HepG2 (cell line): ENCODE results near the gene CBX7. TPM values are rescaled to one million over a fixed set of nuclear protein-coding genes. Genes with fewer than 3 reads are reported as not detected.
A peak's percentile ranks its signal among the peaks of the same experiment; 100 is the strongest.

Experiments used
- ATAC-seq: fragments of 200-7000 bp; cut with Tn5 transposase; 3 replicates; pipeline ENCODE4 v1.9.1; 2020; ENCODE audit warnings: mild to moderate bottlenecking, moderate library complexity
- BruUV-seq: library from RNA; stranded (reverse); fragments of 400-500 nt; replicated peaks from 2 replicates; lab custom pipeline; 2021; lab: Mats Ljungman, UMichigan
- CTCF ChIA-PET: fragments of 300-600 bp; formaldehyde crosslinking; extraction: SDS; loops from one replicate; lab custom pipeline; 2021; ENCODE audit warnings: low total read pairs, inconsistent platforms, low intra/inter-chr PET ratio; lab: Yijun Ruan, JAX
- POLR2A ChIA-PET: fragments of 350-600 bp; sonication (Branson Sonifier 250); formaldehyde crosslinking; loops from one replicate; lab custom pipeline; 2020; ENCODE audit warnings: antibody characterized with exemption, inconsistent platforms; lab: Yijun Ruan, JAX
- DNase-seq: peaks from one replicate; pipeline ENCODE4 v3.0.0-alpha.2; 2015; ENCODE audit warnings: low spot score
- FAIRE-seq: peaks from 3 replicates; lab custom pipeline; 2011; peaks lifted over from hg19 to GRCh38; lab: Jason Lieb, UNC
- H2AFZ ChIP-seq: one replicate; pipeline ENCODE4 v1.6.1; 2011; ENCODE audit warnings: low read length, inconsistent platforms
- H3K27ac ChIP-seq: fragments of 300-600 bp; 3 replicates; pipeline ENCODE4 v1.8.0; 2011; ENCODE audit warnings: mixed run types, mild to moderate bottlenecking, mixed read lengths, low read length, inconsistent platforms; ENCODE audit not compliant: insufficient read depth; ENCODE audit errors: extremely low read length
- H3K27me3 ChIP-seq, 2 experiments: fragments of 200-600 bp in 1 of 2; 2 replicates in 1 of 2; 3 replicates in 1 of 2; pipeline versions ENCODE4 v1.6.0 to v1.8.0; 2011; ENCODE audit warnings: low read length in 2 of 2, mild to moderate bottlenecking in 2 of 2, moderate library complexity in 2 of 2, inconsistent platforms in 1 of 2; ENCODE audit not compliant: insufficient read depth in 2 of 2, control insufficient read depth in 1 of 2
- H3K36me3 ChIP-seq, 2 experiments: fragments of 200-600 bp in 1 of 2; replicated peaks in 1 of 2; 2 replicates in 1 of 2; 3 replicates in 1 of 2; pipeline versions ENCODE4 v1.5.1 to v1.8.0; 2011; ENCODE audit warnings: low read length in 2 of 2, inconsistent platforms in 1 of 2; ENCODE audit not compliant: insufficient read depth in 2 of 2, control insufficient read depth in 1 of 2
- H3K4me1 ChIP-seq: 2 replicates; pipeline ENCODE4 v1.5.1; 2012; ENCODE audit warnings: low read length, inconsistent platforms; ENCODE audit not compliant: insufficient read depth
- H3K4me2 ChIP-seq: 2 replicates; pipeline ENCODE4 v1.6.0; 2011; ENCODE audit warnings: low read depth, low read length, inconsistent platforms
- H3K4me3 ChIP-seq, 3 experiments: fragments of 200-600 bp in 1 of 3; sonication (generic), shearing (Covaris generic) in 1 of 3; replicated peaks in 1 of 3; 2 replicates each; pipeline ENCODE4 v1.5.1; 2011 to 2016; ENCODE audit warnings: low read length in 3 of 3, inconsistent platforms in 2 of 3, low read depth in 2 of 3, mild to moderate bottlenecking in 2 of 3, control low read depth in 1 of 3, mixed read lengths in 1 of 3; ENCODE audit not compliant: insufficient read depth in 1 of 3
- H3K79me2 ChIP-seq: one replicate; pipeline ENCODE4 v1.6.1; 2011; ENCODE audit warnings: low read length, inconsistent platforms; ENCODE audit not compliant: insufficient read depth
- H3K9ac ChIP-seq: 2 replicates; pipeline ENCODE4 v1.6.0; 2011; ENCODE audit warnings: mild to moderate bottlenecking, low read depth, low read length, inconsistent platforms; ENCODE audit not compliant: insufficient read depth
- H3K9me3 ChIP-seq: 2 replicates; pipeline ENCODE4 v1.5.1; 2012; ENCODE audit warnings: mild to moderate bottlenecking, low read length
- H4K20me1 ChIP-seq: 2 replicates; pipeline ENCODE4 v1.6.0; 2011; ENCODE audit warnings: inconsistent platforms, mild to moderate bottlenecking, low read length, moderate library complexity; ENCODE audit not compliant: insufficient read depth
- CEBPB ChIP-seq: IDR thresholded peaks from 2 replicates; pipeline ENCODE4 v1.6.1; 2011; ENCODE audit warnings: low read depth, low read length, improper control_type of control experiment, borderline replicate concordance
- CEBPG ChIP-seq: IDR thresholded peaks from 2 replicates; pipeline ENCODE4 v1.6.1; 2016
- MEIS1 ChIP-seq: sonication (generic); formaldehyde crosslinking; IDR thresholded peaks from 2 replicates; pipeline ENCODE4 v1.9.0; 2021; ENCODE audit warnings: mild to moderate bottlenecking, missing genetic modification reagents, moderate library complexity, borderline replicate concordance
- MEIS2 ChIP-seq: sonication (generic); formaldehyde crosslinking; IDR thresholded peaks from 2 replicates; pipeline ENCODE4 v1.9.0; 2021; ENCODE audit warnings: mild to moderate bottlenecking, missing genetic modification reagents
- MXI1 ChIP-seq: IDR thresholded peaks from 3 replicates; pipeline ENCODE4 v1.6.1; 2012; ENCODE audit warnings: low read depth, low read length, inconsistent platforms, borderline replicate concordance
- PAXIP1 ChIP-seq: sonication (generic); formaldehyde crosslinking; conservative IDR thresholded peaks from 2 replicates; pipeline ENCODE4 v1.4.0; 2020; ENCODE audit warnings: mild to moderate bottlenecking, missing genetic modification reagents, moderate library complexity
- POLR2AphosphoS2 ChIP-seq: IDR thresholded peaks from 2 replicates; pipeline ENCODE4 v1.6.1; 2011; ENCODE audit warnings: low read depth, low read length, improper control_type of control experiment
- SIX4 ChIP-seq: sonication (generic); formaldehyde crosslinking; IDR thresholded peaks from 2 replicates; pipeline ENCODE4 v1.4.0; 2020; ENCODE audit warnings: missing genetic modification reagents
- SOX13 ChIP-seq, 3 experiments: fragments of 450-650 bp in 1 of 3; sonication (generic) in 1 of 3; formaldehyde crosslinking in 1 of 3; IDR thresholded peaks in 2 of 3; conservative IDR thresholded peaks in 1 of 3; 2 replicates each; pipeline versions ENCODE4 v1.5.0 to v1.6.1; 2016 to 2020; ENCODE audit warnings: antibody characterized with exemption in 1 of 3, mild to moderate bottlenecking in 1 of 3, missing compliant biosample characterization in 1 of 3, missing genetic modification reagents in 1 of 3, moderate library complexity in 1 of 3
- ZFP36L1 ChIP-seq: sonication (generic); formaldehyde crosslinking; IDR thresholded peaks from 2 replicates; pipeline ENCODE4 v1.8.0; 2022; ENCODE audit warnings: mild to moderate bottlenecking, missing genetic modification reagents, moderate library complexity
- ZNF180 ChIP-seq: sonication (generic); formaldehyde crosslinking; IDR thresholded peaks from 2 replicates; pipeline ENCODE4 v1.4.0; 2020; ENCODE audit warnings: low read depth, missing genetic modification reagents, borderline replicate concordance
- ZNF33B ChIP-seq: sonication (generic); formaldehyde crosslinking; IDR thresholded peaks from 2 replicates; pipeline ENCODE4 v1.5.1; 2020; ENCODE audit warnings: mild to moderate bottlenecking, missing genetic modification reagents
- ZNF431 ChIP-seq: sonication (generic); formaldehyde crosslinking; IDR thresholded peaks from 2 replicates; pipeline ENCODE4 v1.9.0; 2022; ENCODE audit warnings: missing genetic modification reagents, low read depth, mild to moderate bottlenecking, borderline replicate concordance
- WGBS: methylation state at CpG from one replicate; pipeline ENCODE4 v1.1.6; 2017; ENCODE audit warnings: low lambda C conversion rate; 5-methylcytosine and 5-hydroxymethylcytosine counted together
- in situ Hi-C: cut with HindIII; loops from 2 replicates; pipeline ENCODE4 v1.10.0; 2017; ENCODE audit warnings: low pct_unique_long_range_greater_than_20kb; ENCODE audit not compliant: extremely low pct_ligation_motif_present
- intact Hi-C: fragments of 100-400 bp; cut with micrococcal nuclease; formaldehyde crosslinking; loops from one replicate; pipeline ENCODE4 v1.10.0; 2022; ENCODE audit not compliant: unreplicated experiment
- polyA plus RNA-seq, 8 experiments: library from polyadenylated mRNA; depleted of rRNA in 3 of 8; stranded (reverse) in 7 of 8; unstranded in 1 of 8; fragments of >200 nt; fragmentation: Illumina TruSeq in 4 of 8; extraction: Trizol in 4 of 8; gene quantifications; 2 replicates each; pipeline versions ENCODE4 v1.2.1 to v1.2.3, GENCODE V29; 2011 to 2016; ENCODE audit warnings: low read depth in 4 of 8, missing spikeins in 1 of 8, mixed read lengths in 1 of 8; ENCODE audit not compliant: insufficient read depth in 1 of 8
- total RNA-seq, 5 experiments: library from RNA; depleted of rRNA; stranded (reverse); fragments of >200 nt; fragmentation: Illumina TruSeq; extraction: Trizol; gene quantifications; 2 replicates each; pipeline ENCODE4 v1.2.3, GENCODE V29; 2016; ENCODE audit warnings: low read depth in 1 of 5

Gene CBX7
- total and polyA plus RNA-seq, 2 of the 13 experiments (the other 11 are each of a cell fraction or from before 2014, with no cell fraction given): 0.35 to 4.9 TPM

GRCh38 chr22:39114112-39114511, 38.4 kb downstream of the CBX7 start:
- Histone ChIP-seq H3K4me3 (no peak overlapping the region), H4K20me1 (no peaks in the 10 kb centered on the region), H3K4me2 (no peak overlapping the region), H3K27me3 (peaks cover 0 to 15% of the 10 kb centered on the region in 2 experiments; a peak in 2 of 5 replicates), H3K9me3 (no peaks in the 10 kb centered on the region), H3K79me2 (no peaks in the 10 kb centered on the region), H3K9ac (no peak overlapping the region), H2AFZ (no peak overlapping the region), H3K4me1 (peaks cover 21% of the 10 kb centered on the region), H3K27ac (no peak overlapping the region), H3K36me3 (no peaks in the 10 kb centered on the region)
- intact Hi-C loops (no loop called here), in situ Hi-C loops (no loop called here)
- 25% methylated on average over 6 of the region's 6 CpGs for WGBS
- no peak for FAIRE-seq
- ChIA-PET CTCF (no interaction called here), POLR2A (no interaction called here)
- DNase-seq: no peak
- TF ChIP-seq MXI1 (no peak), SIX4 (CRISPR knock-in tag) (no peak)
- BruUV-seq: no TSS peak
- no peak for ATAC-seq

GRCh38 chr22:39110631-39111561, 41.6 kb downstream of the CBX7 start:
- Histone ChIP-seq H3K9ac (no peak overlapping the region), H3K79me2 (no peaks in the 10 kb centered on the region), H4K20me1 (no peaks in the 10 kb centered on the region), H3K36me3 (no peaks in the 10 kb centered on the region), H3K27ac (no peak overlapping the region), H3K9me3 (no peaks in the 10 kb centered on the region), H2AFZ (no peak overlapping the region), H3K4me1 (peaks cover 25% of the 10 kb centered on the region), H3K4me3 (peak overlapping the region in 1 of 3 experiments; percentile 14; a peak in 1 of 6 replicates), H3K4me2 (peak overlapping the region; percentile 51), H3K27me3 (peaks cover 0 to 15% of the 10 kb centered on the region in 2 experiments; a peak in 2 of 5 replicates)
- ChIA-PET CTCF (no interaction called here), POLR2A (no interaction called here)
- peak; percentile 73 for ATAC-seq
- in situ Hi-C loops: no loop called here
- intact Hi-C loops: no loop called here
- no peak for FAIRE-seq
- DNase-seq: peak; percentile 59
- no TSS peak for BruUV-seq
- WGBS: 27% methylated on average over 15 of the region's 15 CpGs
- TF ChIP-seq POLR2AphosphoS2 (no peak), ZNF431 (peak; percentile 63; the same call in 1 of the 2 replicates), MEIS2 (CRISPR knock-in tag) (peak; percentile 86; the same call in 1 of the 2 replicates), PAXIP1 (0 out of 2 replicates have a peak, but pooled peaks have one; percentile 15), ZNF33B (no peak), MEIS1 (CRISPR knock-in tag) (peak; percentile 49; the same call in 1 of the 2 replicates), CEBPB (peak; percentile 38; the same call in 1 of the 2 replicates), SOX13 (IDR thresholded peaks at IDR 0.05) (peak; percentile 61; the same call in 1 of the 2 replicates), SOX13 (CRISPR knock-in tag; conservative IDR thresholded peaks at IDR 0.05 in 1 of 2, IDR thresholded peaks at IDR 0.05 in 1 of 2) (peak in 1 of 2 experiments; percentile 87; a peak in 2 of 4 replicates), ZFP36L1 (CRISPR knock-in tag) (no peak), ZNF180 (CRISPR knock-in tag) (no peak), CEBPG (CRISPR knock-in tag) (0 out of 2 replicates have a peak, but pooled peaks have one; percentile 22)
